ENCODE measurements around the gene TBC1D9B.

Gene TBC1D9B

DNA sequence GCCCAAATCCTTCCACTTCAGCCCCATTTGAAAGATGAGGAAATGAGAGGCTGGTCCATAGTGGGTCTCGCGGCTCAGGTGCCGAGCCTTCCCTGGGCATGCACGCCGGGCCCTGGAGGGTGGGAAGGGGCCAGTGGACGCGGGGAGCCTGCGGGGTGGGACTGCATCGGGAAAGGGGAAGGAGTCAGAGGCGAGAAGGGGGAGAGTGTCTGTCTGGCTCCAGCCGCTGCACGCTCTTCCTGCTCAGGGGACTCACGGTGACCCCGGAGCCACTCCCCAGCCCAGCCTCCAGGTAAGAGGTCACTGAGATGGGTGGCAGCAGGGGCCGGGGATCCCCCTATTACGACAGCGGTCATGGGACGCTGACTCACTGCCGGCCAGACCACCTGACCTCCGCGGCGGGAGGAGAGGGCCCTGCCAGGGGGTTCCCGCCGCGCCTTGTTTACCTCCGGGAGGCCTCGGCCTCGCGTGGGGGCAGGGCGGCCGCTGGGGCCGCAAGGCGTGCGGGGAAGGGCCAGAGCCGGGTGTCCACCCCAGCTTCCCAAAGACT is 88.9 kb downstream of the TBC1D9B start:
- H3K27ac ChIP-seq (ENCODE audit: low read depth, low read length), result peak overlapping the region; percentile 61
- H2BK5ac ChIP-seq (ENCODE audit: low read length), result no peak overlapping the region
- H3K23ac ChIP-seq (ENCODE audit: low read length), result no peak overlapping the region
- no peaks in the 10 kb centered on the region for H3K27me3 ChIP-seq (ENCODE audit: insufficient read depth, low read length, poor library complexity)
- H3K4me2 ChIP-seq (ENCODE audit: low read length), result peak overlapping the region; percentile 23
- H3K4ac ChIP-seq (ENCODE audit: low read depth, low read length), result peak overlapping the region; percentile 92
- H3K9ac ChIP-seq (ENCODE audit: low read length), result peak overlapping the region; percentile 33
- H4K8ac ChIP-seq (ENCODE audit: low read depth, low read length), result no peak overlapping the region
- peaks cover 12% of the 10 kb centered on the region for H3K79me1 ChIP-seq (ENCODE audit: low read length)
- H2BK120ac ChIP-seq (ENCODE audit: low read depth, low read length), result peak overlapping the region; percentile 31
- peaks cover 14% of the 10 kb centered on the region for H3K4me1 ChIP-seq (ENCODE audit: control insufficient read depth, low read depth, low read length)
- H3K4me3 ChIP-seq (ENCODE audit: low read length), result no peak overlapping the region
- no peak overlapping the region for H4K5ac ChIP-seq (ENCODE audit: low read length)
- peaks cover 12% of the 10 kb centered on the region for H3K79me2 ChIP-seq (ENCODE audit: control insufficient read depth, insufficient read depth, low read length)
- peak overlapping the region; percentile 75 for H3K18ac ChIP-seq (ENCODE audit: low read length)
- H3K36me3 ChIP-seq (ENCODE audit: control insufficient read depth, insufficient read depth, low read length), result peaks cover 1% of the 10 kb centered on the region
- no peak overlapping the region for H2BK15ac ChIP-seq (replicated peaks; ENCODE audit: low read depth)
- H2AK5ac ChIP-seq (ENCODE audit: low read length), result no peak overlapping the region
- WGBS (ENCODE audit: extremely low coverage, insufficient coverage, low lambda C conversion rate), result no CpG with 5 or more reads among the region's 35 CpGs
- H3K56ac ChIP-seq (ENCODE audit: low read length), result peak overlapping the region; percentile 47
- DNase-seq, result peak; percentile 85

DNA sequence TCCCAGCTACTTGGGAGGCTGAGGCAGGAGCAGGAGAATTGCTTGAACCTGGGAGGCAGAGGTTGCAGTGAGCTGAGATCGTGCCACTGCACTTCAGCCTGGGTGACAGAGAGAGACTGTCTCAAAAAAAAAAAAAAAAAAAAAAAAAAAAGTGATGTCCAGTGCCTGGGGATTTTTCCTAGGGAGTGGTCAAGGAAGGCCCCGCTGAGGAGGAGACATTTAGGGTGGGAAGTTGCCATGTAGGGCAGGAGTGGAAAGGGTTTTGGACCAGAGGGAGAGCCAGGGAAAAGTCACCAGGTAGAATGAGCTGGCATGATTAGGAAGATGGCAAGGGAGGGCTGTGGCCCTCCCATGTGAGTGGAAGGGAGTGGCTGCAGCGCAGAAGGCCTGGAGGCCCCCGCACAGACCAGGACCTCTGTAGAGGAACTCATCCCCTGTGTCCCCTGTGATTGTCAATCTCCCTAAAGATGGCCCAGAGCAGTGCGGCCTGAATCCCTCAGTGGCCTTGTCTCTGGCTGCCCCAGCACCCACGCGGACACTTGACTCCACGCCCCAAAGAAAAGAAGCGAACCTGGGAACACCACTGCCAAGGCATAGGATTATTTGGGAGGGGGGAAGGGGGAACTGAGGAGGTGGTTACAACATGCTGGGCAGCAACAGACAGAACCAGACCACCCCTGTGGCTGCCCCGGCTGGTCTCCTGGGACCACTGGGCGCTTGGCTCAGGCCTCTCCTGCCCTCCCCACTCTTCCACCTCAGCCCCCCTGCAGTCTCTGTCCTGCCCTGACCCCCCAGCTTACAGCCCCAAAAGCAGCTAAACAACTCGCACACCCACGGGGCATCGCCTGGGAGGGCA is 89.6 kb downstream of the TBC1D9B start:
- Histone ChIP-seq H3K79me1 (ENCODE audit: low read length) (peaks cover 9% of the 10 kb centered on the region), H3K4me3 (ENCODE audit: low read length) (no peak overlapping the region), H3K4me2 (ENCODE audit: low read length) (peak overlapping the region; percentile 23), H3K18ac (ENCODE audit: low read length) (peak overlapping the region; percentile 75), H3K56ac (ENCODE audit: low read length) (peak overlapping the region; percentile 47), H3K23ac (ENCODE audit: low read length) (no peak overlapping the region), H3K36me3 (ENCODE audit: control insufficient read depth, insufficient read depth, low read length) (no peaks in the 10 kb centered on the region), H3K27ac (ENCODE audit: low read depth, low read length) (peak overlapping the region; percentile 61), H2BK5ac (ENCODE audit: low read length) (no peak overlapping the region), H2AK5ac (ENCODE audit: low read length) (no peak overlapping the region), H4K5ac (ENCODE audit: low read length) (no peak overlapping the region), H3K4me1 (ENCODE audit: control insufficient read depth, low read depth, low read length) (peaks cover 14% of the 10 kb centered on the region), H3K9ac (ENCODE audit: low read length) (peak overlapping the region; percentile 33), H2BK120ac (ENCODE audit: low read depth, low read length) (no peak overlapping the region), H3K27me3 (ENCODE audit: insufficient read depth, low read length, poor library complexity) (no peaks in the 10 kb centered on the region), H3K79me2 (ENCODE audit: control insufficient read depth, insufficient read depth, low read length) (peaks cover 12% of the 10 kb centered on the region), H3K4ac (ENCODE audit: low read depth, low read length) (no peak overlapping the region), H2BK15ac (replicated peaks; ENCODE audit: low read depth) (no peak overlapping the region), H4K8ac (ENCODE audit: low read depth, low read length) (no peak overlapping the region)
- peak; percentile 33 for DNase-seq
- no CpG with 5 or more reads among the region's 14 CpGs for WGBS (ENCODE audit: extremely low coverage, insufficient coverage, low lambda C conversion rate)

- H3K79me2 ChIP-seq (ENCODE audit: control insufficient read depth, insufficient read depth, low read length), result peaks cover 7% of the 10 kb centered on the region
- H3K4me3 ChIP-seq (ENCODE audit: low read length), result no peak overlapping the region
Observed at GRCh38 chr5:179817470-179817840, 90.2 kb downstream of the TBC1D9B start.

DNA sequence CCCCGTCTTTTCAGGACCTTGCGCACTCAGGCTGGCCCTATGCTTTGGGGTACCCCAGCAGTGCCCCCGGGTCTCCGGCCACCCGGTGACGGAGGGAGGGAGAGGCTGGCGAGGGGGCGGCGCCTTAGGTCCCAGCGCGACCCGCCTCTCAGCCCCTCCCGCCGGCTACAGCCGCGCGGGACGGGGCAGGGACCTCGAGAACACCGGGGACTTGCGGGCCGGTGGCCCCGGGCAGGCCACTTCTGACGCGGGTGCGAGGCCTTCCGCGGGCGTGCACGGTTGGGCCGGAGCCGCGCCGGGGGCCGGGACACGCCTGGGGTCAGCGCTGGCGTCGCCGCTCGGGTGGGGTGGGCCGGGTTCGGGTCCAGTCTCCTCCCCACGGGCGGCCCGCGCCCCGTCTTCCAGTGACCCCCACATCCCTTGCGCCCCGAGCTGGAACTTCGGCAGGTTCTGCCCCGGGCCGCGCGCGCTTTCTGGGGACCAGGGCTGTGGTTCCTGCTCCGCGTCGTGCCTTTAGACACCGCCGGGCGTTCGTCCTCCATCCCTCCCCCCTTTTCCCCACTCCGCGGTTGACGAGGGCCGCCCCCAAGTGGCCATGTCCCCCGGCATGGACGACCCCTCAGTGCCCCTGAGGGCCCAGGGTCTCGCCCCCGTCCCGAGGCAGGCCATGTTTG is 90.8 kb downstream of the TBC1D9B start:
- no peak overlapping the region for H2AK5ac ChIP-seq (ENCODE audit: low read length)
- H3K4me3 ChIP-seq (ENCODE audit: low read length), result peak overlapping the region; percentile 26
- no CpG with 5 or more reads among the region's 72 CpGs for WGBS (ENCODE audit: extremely low coverage, insufficient coverage, low lambda C conversion rate)

More at GRCh38 chr5:179817470-179817840, 90.2 kb downstream of the TBC1D9B start:
- H4K5ac ChIP-seq (ENCODE audit: low read length), result no peak overlapping the region
- no peak overlapping the region for H2BK15ac ChIP-seq (replicated peaks; ENCODE audit: low read depth)
- peaks cover 14% of the 10 kb centered on the region for H3K4me1 ChIP-seq (ENCODE audit: control insufficient read depth, low read depth, low read length)
- H2AK5ac ChIP-seq (ENCODE audit: low read length), result no peak overlapping the region
- no peak overlapping the region for H3K23ac ChIP-seq (ENCODE audit: low read length)
- no peak overlapping the region for H2BK5ac ChIP-seq (ENCODE audit: low read length)
- H3K36me3 ChIP-seq (ENCODE audit: control insufficient read depth, insufficient read depth, low read length), result no peaks in the 10 kb centered on the region
- no peaks in the 10 kb centered on the region for H3K27me3 ChIP-seq (ENCODE audit: insufficient read depth, low read length, poor library complexity)
- H3K18ac ChIP-seq (ENCODE audit: low read length), result no peak overlapping the region
- H3K4me2 ChIP-seq (ENCODE audit: low read length), result peak overlapping the region; percentile 30
- no peak overlapping the region for H3K4ac ChIP-seq (ENCODE audit: low read depth, low read length)
- H3K27ac ChIP-seq (ENCODE audit: low read depth, low read length), result no peak overlapping the region
- peak overlapping the region; percentile 65 for H3K9ac ChIP-seq (ENCODE audit: low read length)
- H3K56ac ChIP-seq (ENCODE audit: low read length), result peak overlapping the region; percentile 78
- peaks cover 4% of the 10 kb centered on the region for H3K79me1 ChIP-seq (ENCODE audit: low read length)
- no peak overlapping the region for H4K8ac ChIP-seq (ENCODE audit: low read depth, low read length)
- WGBS (ENCODE audit: extremely low coverage, insufficient coverage, low lambda C conversion rate), result no CpG with 5 or more reads among the region's 8 CpGs
- no peak overlapping the region for H2BK120ac ChIP-seq (ENCODE audit: low read depth, low read length)
- no peak for DNase-seq

GRCh38 chr5:179816401-179816795 is 91.3 kb downstream of the TBC1D9B start:
- H3K27ac ChIP-seq (ENCODE audit: low read depth, low read length), result no peak overlapping the region
- no peak overlapping the region for H4K5ac ChIP-seq (ENCODE audit: low read length)
- H3K79me1 ChIP-seq (ENCODE audit: low read length), result no peaks in the 10 kb centered on the region
- H3K23ac ChIP-seq (ENCODE audit: low read length), result no peak overlapping the region
- H3K4me1 ChIP-seq (ENCODE audit: control insufficient read depth, low read depth, low read length), result peaks cover 7% of the 10 kb centered on the region
- WGBS (ENCODE audit: extremely low coverage, insufficient coverage, low lambda C conversion rate), result no CpG with 5 or more reads among the region's 23 CpGs
- peak overlapping the region; percentile 65 for H3K9ac ChIP-seq (ENCODE audit: low read length)
- peak overlapping the region; percentile 62 for H3K4me2 ChIP-seq (ENCODE audit: low read length)
- H2AK5ac ChIP-seq (ENCODE audit: low read length), result no peak overlapping the region
- H2BK5ac ChIP-seq (ENCODE audit: low read length), result no peak overlapping the region
- H3K27me3 ChIP-seq (ENCODE audit: insufficient read depth, low read length, poor library complexity), result no peaks in the 10 kb centered on the region
- H3K79me2 ChIP-seq (ENCODE audit: control insufficient read depth, insufficient read depth, low read length), result no peaks in the 10 kb centered on the region
- no peak overlapping the region for H2BK120ac ChIP-seq (ENCODE audit: low read depth, low read length)
- no peak overlapping the region for H4K8ac ChIP-seq (ENCODE audit: low read depth, low read length)
- H3K4me3 ChIP-seq (ENCODE audit: low read length), result no peak overlapping the region
- no peak overlapping the region for H2BK15ac ChIP-seq (replicated peaks; ENCODE audit: low read depth)
- H3K36me3 ChIP-seq (ENCODE audit: control insufficient read depth, insufficient read depth, low read length), result no peaks in the 10 kb centered on the region
- no peak for DNase-seq
- no peak overlapping the region for H3K4ac ChIP-seq (ENCODE audit: low read depth, low read length)
- H3K18ac ChIP-seq (ENCODE audit: low read length), result no peak overlapping the region
- H3K56ac ChIP-seq (ENCODE audit: low read length), result peak overlapping the region; percentile 82

More for the DNA sequence above, 90.8 kb downstream of the TBC1D9B start:
- Histone ChIP-seq H3K79me1 (ENCODE audit: low read length) (no peaks in the 10 kb centered on the region), H3K4me1 (ENCODE audit: control insufficient read depth, low read depth, low read length) (peaks cover 8% of the 10 kb centered on the region), H3K27me3 (ENCODE audit: insufficient read depth, low read length, poor library complexity) (no peaks in the 10 kb centered on the region), H3K56ac (ENCODE audit: low read length) (peak overlapping the region; percentile 82), H3K4me2 (ENCODE audit: low read length) (peak overlapping the region; percentile 62), H3K4ac (ENCODE audit: low read depth, low read length) (no peak overlapping the region), H3K79me2 (ENCODE audit: control insufficient read depth, insufficient read depth, low read length) (peaks cover 2% of the 10 kb centered on the region), H3K36me3 (ENCODE audit: control insufficient read depth, insufficient read depth, low read length) (no peaks in the 10 kb centered on the region), H2BK5ac (ENCODE audit: low read length) (no peak overlapping the region), H3K27ac (ENCODE audit: low read depth, low read length) (no peak overlapping the region), H3K18ac (ENCODE audit: low read length) (peak overlapping the region; percentile 34), H3K9ac (ENCODE audit: low read length) (peak overlapping the region; percentile 65), H2BK120ac (ENCODE audit: low read depth, low read length) (no peak overlapping the region), H2BK15ac (replicated peaks; ENCODE audit: low read depth) (no peak overlapping the region), H4K5ac (ENCODE audit: low read length) (no peak overlapping the region), H4K8ac (ENCODE audit: low read depth, low read length) (no peak overlapping the region), H3K23ac (ENCODE audit: low read length) (no peak overlapping the region)
- no peak for DNase-seq
